Measurements from ENCODE around the gene TSPAN9.

DNA sequence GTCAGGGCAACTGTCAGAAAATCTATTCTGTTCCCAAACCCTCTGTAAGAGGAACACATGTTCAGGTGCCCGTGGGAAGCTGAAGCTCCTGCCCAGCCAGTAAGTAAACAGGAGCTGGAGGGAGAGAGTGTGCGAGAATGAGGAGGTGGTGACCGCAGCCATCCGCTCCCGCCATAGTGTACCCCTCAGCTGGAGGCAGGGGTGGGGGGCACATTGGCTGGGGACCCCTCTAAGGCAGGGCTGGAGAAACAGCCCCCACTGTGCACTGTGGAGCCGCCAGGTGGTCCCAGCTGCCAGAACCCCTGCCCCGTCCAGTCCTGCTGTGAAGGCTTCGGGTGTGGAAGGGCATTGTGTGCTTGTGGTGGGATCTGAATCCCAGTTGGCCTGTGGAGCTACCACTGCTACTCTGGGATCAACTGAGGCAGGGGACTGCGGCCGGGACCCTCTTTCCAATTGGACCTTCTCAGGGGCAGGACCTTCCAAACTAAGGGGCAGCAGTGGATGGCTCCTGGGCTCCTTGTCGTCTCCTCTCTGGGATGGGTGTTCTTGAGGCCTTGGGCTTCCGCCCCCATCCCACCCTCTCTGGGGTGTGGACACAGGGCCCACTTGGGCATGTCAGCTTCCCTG lies 59.6 kb downstream of the TSPAN9 start:
- TF ChIP-seq PHF8 (IDR thresholded peaks at IDR 0.05; ENCODE audit: borderline replicate concordance, low read length) (no peak), ELF4 (CRISPR knock-in tag; IDR thresholded peaks at IDR 0.05) (no peak), ZNF197 (CRISPR knock-in tag; IDR thresholded peaks at IDR 0.05; ENCODE audit: low read depth) (no peak), POLR2AphosphoS5 (IDR thresholded peaks at IDR 0.05; ENCODE audit: control insufficient read depth, insufficient read depth, low read depth, low read length) (no peak), ZZZ3 (IDR thresholded peaks at IDR 0.05) (no peak), FIP1L1 (IDR thresholded peaks at IDR 0.05; ENCODE audit: low read depth, low read length, poor library complexity, severe bottlenecking) (no peak)
- TF ChIP-seq, protein P1, sequence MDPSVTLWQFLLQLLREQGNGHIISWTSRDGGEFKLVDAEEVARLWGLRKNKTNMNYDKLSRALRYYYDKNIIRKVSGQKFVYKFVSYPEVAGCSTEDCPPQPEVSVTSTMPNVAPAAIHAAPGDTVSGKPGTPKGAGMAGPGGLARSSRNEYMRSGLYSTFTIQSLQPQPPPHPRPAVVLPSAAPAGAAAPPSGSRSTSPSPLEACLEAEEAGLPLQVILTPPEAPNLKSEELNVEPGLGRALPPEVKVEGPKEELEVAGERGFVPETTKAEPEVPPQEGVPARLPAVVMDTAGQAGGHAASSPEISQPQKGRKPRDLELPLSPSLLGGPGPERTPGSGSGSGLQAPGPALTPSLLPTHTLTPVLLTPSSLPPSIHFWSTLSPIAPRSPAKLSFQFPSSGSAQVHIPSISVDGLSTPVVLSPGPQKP (CRISPR knock-in tag; IDR thresholded peaks at IDR 0.05), result no peak
- TF ChIP-seq, protein P2, sequence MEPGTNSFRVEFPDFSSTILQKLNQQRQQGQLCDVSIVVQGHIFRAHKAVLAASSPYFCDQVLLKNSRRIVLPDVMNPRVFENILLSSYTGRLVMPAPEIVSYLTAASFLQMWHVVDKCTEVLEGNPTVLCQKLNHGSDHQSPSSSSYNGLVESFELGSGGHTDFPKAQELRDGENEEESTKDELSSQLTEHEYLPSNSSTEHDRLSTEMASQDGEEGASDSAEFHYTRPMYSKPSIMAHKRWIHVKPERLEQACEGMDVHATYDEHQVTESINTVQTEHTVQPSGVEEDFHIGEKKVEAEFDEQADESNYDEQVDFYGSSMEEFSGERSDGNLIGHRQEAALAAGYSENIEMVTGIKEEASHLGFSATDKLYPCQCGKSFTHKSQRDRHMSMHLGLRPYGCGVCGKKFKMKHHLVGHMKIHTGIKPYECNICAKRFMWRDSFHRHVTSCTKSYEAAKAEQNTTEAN (CRISPR knock-in tag; IDR thresholded peaks at IDR 0.05), result no peak

Data from K562 (cell line).